Glutamatergic neuron (in vitro differentiated cells): Measurements from ENCODE around the gene SHROOM4. TPM values are rescaled to one million over a fixed set of nuclear protein-coding genes. Genes with fewer than 3 reads are reported as not detected.

Source experiments
- DNase-seq: peaks from one replicate; pipeline ENCODE4 v3.0.0; 2022
- H3K27ac Mint-ChIP-seq: one replicate; pipeline ENCODE4 v1.8.0; 2020; ENCODE audit warnings: mild to moderate bottlenecking, mixed read lengths, inconsistent platforms; ENCODE audit not compliant: unreplicated experiment
- H3K27me3 Mint-ChIP-seq: one replicate; pipeline ENCODE4 v1.8.0; 2020; ENCODE audit warnings: mild to moderate bottlenecking, moderate library complexity, mixed read lengths, inconsistent platforms; ENCODE audit not compliant: unreplicated experiment
- H3K36me3 Mint-ChIP-seq: one replicate; pipeline ENCODE4 v1.8.0; 2020; ENCODE audit warnings: mild to moderate bottlenecking, mixed read lengths, inconsistent platforms; ENCODE audit not compliant: unreplicated experiment
- H3K4me1 Mint-ChIP-seq: one replicate; pipeline ENCODE4 v1.8.0; 2020; ENCODE audit warnings: mild to moderate bottlenecking, low read depth, mixed read lengths, inconsistent platforms; ENCODE audit not compliant: unreplicated experiment
- H3K4me3 Mint-ChIP-seq: one replicate; pipeline ENCODE4 v1.8.0; 2020; ENCODE audit warnings: mild to moderate bottlenecking, mixed read lengths, inconsistent platforms; ENCODE audit not compliant: unreplicated experiment
- H3K9me3 Mint-ChIP-seq: one replicate; pipeline ENCODE4 v1.8.0; 2020; ENCODE audit warnings: mild to moderate bottlenecking, moderate library complexity, mixed read lengths, inconsistent platforms; ENCODE audit not compliant: unreplicated experiment
- total RNA-seq: library from RNA; stranded (reverse); fragmentation: NEBNext Ultra II Directional; extraction: Animal tissue kit (Norgen Biotek cat#: 25700); gene quantifications from one replicate; pipeline ENCODE4 v1.2.1, GENCODE V29; 2021; ENCODE audit not compliant: unreplicated experiment
- TF ChIP-seq, protein P1 (sequence below): fragments of 200-600 bp; sonication (generic); IDR thresholded peaks from one replicate; pipeline ENCODE4 v1.5.0; 2021; ENCODE audit not compliant: partially characterized antibody, unreplicated experiment

Gene SHROOM4
- total RNA-seq, 1 donor from 2014 or later, result 0.96 TPM

DNA sequence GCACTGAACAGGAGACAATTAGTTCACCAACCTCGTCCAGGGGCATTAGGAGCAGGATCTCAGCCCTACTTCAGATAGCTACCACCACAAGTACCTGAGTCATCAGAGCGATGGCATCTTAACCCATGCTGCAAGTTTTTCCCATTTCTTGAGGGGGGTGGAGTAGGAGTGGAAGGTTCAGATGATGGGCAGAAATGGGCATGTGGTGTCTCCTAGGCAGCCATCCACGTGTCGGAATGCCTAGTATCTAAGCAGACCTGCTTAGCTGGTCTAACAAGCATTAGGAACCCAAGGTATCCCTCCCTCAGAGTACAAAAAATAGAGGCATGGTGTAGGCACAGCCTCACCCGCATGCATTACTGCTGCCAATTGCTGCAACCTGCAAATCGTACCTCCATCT lies 184.2 kb downstream of the SHROOM4 start:
- no peak overlapping the region for H3K27ac Mint-ChIP-seq
- TF ChIP-seq, protein P1, sequence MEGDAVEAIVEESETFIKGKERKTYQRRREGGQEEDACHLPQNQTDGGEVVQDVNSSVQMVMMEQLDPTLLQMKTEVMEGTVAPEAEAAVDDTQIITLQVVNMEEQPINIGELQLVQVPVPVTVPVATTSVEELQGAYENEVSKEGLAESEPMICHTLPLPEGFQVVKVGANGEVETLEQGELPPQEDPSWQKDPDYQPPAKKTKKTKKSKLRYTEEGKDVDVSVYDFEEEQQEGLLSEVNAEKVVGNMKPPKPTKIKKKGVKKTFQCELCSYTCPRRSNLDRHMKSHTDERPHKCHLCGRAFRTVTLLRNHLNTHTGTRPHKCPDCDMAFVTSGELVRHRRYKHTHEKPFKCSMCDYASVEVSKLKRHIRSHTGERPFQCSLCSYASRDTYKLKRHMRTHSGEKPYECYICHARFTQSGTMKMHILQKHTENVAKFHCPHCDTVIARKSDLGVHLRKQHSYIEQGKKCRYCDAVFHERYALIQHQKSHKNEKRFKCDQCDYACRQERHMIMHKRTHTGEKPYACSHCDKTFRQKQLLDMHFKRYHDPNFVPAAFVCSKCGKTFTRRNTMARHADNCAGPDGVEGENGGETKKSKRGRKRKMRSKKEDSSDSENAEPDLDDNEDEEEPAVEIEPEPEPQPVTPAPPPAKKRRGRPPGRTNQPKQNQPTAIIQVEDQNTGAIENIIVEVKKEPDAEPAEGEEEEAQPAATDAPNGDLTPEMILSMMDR, result no peak
- DNase-seq, result no peak
- no peaks in the 10 kb centered on the region for H3K4me1 Mint-ChIP-seq
- H3K36me3 Mint-ChIP-seq, result no peaks in the 10 kb centered on the region
- peaks cover 2% of the 10 kb centered on the region for H3K27me3 Mint-ChIP-seq
- H3K9me3 Mint-ChIP-seq, result no peaks in the 10 kb centered on the region
- H3K4me3 Mint-ChIP-seq, result no peak overlapping the region

DNA sequence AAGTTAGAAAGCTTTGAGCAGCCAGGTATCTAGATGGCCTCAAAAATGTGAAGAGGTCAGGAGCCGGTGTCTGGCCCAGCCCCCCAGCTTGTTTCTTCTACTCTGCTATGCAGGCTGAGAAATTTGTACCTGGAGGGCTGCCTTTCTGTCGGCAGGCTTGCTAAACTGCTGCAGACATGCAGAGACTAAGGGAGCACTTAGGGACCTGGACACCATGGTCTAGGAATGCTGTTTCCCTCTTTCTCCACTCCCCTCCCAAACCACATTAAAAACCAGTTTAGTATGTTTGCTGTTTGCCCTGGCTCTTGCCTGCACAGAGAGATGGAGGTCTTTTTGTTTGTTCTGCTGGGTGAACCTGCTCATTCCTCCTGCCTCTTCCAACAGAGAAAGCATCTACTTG lies 186.3 kb downstream of the SHROOM4 start:
- peaks cover 2% of the 10 kb centered on the region for H3K27me3 Mint-ChIP-seq
- TF ChIP-seq, protein P1, result no peak
- no peak overlapping the region for H3K4me3 Mint-ChIP-seq
- DNase-seq, result no peak
- no peak overlapping the region for H3K27ac Mint-ChIP-seq
- H3K9me3 Mint-ChIP-seq, result no peaks in the 10 kb centered on the region
- H3K4me1 Mint-ChIP-seq, result no peaks in the 10 kb centered on the region
- no peaks in the 10 kb centered on the region for H3K36me3 Mint-ChIP-seq

DNA sequence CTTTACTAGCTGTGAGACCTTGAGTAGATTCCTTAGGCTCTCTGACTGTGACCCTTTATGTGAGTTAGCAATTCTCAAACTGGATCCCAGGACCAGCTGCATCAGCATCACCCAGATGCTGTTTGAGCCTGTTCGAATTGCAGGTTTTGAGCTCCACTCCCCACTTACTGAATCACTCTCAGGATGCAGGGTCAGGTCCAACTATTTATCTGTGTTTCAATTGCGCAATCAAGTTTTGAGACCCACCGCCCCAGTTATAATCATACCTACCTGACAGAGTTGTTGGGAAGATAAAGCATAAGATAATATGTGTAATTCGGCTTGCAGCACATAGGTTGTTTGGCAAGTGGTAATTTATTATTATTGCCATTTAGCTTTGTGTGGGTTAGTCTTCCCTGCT lies 187.6 kb downstream of the SHROOM4 start:
- Mint-ChIP-seq H3K4me1 (no peaks in the 10 kb centered on the region), H3K9me3 (no peaks in the 10 kb centered on the region), H3K27ac (no peak overlapping the region), H3K4me3 (no peak overlapping the region), H3K27me3 (peaks cover 2% of the 10 kb centered on the region), H3K36me3 (no peaks in the 10 kb centered on the region)
- TF ChIP-seq, protein P1, result no peak
- no peak for DNase-seq

DNA sequence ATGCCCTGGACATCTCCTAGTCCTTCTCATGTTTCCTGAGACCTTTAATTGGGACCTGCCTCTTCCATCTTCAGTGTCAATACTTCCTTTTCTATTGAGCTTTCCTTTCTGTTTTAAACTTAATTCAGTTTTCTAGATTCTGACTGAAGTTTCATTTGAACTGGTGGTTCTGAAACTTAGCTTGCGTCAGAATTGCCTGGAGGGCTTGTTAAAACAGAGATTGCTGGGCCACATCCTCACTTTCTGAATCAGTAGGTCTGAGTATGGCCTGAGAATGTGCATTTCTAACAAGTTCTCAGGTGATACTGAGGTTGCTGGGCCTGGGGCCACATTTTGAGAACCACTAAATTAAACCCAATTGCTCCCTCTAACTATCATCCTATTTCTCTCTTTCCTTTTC lies 191.2 kb downstream of the SHROOM4 start:
- H3K27me3 Mint-ChIP-seq, result peaks cover 2% of the 10 kb centered on the region
- no peak for DNase-seq
- H3K36me3 Mint-ChIP-seq, result no peaks in the 10 kb centered on the region
- H3K27ac Mint-ChIP-seq, result no peak overlapping the region
- TF ChIP-seq, protein P1, result no peak
- H3K4me1 Mint-ChIP-seq, result no peaks in the 10 kb centered on the region
- H3K4me3 Mint-ChIP-seq, result no peak overlapping the region
- H3K9me3 Mint-ChIP-seq, result no peaks in the 10 kb centered on the region

DNA sequence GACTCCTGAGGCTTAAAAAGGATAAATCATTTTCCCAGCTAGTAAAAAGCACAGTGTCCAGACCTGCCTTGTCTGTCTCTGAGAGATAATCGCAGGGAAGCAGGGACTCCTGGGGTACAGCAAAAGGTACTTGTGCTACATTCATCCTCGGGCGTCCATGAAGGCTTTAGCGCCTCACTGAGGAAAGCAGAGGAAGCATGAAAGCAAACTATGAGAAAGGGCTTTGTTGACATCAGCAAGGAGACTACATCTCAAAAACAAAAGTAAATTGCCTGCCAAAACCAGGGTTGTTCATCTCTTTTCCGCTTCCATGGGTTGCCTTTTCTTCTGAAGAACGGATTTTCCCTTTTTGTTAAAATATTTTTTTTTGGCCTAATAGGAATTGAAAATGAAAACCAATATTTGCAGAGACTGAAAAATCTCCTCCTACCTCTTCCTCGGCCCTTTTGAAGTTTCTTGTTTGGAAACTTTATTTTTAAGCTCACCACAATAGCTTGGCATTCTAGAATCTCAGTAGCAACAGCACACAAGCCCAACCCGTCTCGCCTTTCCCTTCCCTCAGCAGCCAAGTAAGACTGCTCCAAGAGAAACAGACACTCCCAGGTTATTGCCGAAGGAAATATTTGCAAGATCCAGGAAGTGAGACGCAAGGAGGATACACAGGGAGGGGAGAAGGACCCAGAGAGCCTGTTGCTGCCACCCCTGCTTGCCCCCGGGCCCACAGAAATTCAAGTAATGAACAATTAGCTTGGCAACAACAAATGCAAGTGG lies 195.0 kb downstream of the SHROOM4 start:
- Mint-ChIP-seq H3K4me3 (no peak overlapping the region), H3K4me1 (no peaks in the 10 kb centered on the region), H3K36me3 (no peaks in the 10 kb centered on the region), H3K9me3 (no peaks in the 10 kb centered on the region), H3K27ac (no peak overlapping the region), H3K27me3 (no peaks in the 10 kb centered on the region)
- no peak for DNase-seq
- TF ChIP-seq, protein P1, result no peak
